Muscle layer of colon (tissue), 2 donors: ENCODE measurements around the gene MAP2K5.

Experiments
- H3K27ac ChIP-seq: one replicate; pipeline ENCODE4 v1.7.0; 2013; ENCODE audit warnings: low read depth, mild to moderate bottlenecking, low read length, moderate library complexity
- H3K27me3 ChIP-seq, 2 donors: one replicate each; pipeline ENCODE4 v1.7.0; 2013; ENCODE audit warnings: low read length in 2 of 2, mild to moderate bottlenecking in 2 of 2; ENCODE audit not compliant: insufficient read depth in 2 of 2, control insufficient read depth in 1 of 2
- H3K36me3 ChIP-seq: one replicate; pipeline ENCODE4 v1.7.0; 2013; ENCODE audit warnings: mild to moderate bottlenecking, low read length; ENCODE audit not compliant: insufficient read depth
- H3K4me1 ChIP-seq: one replicate; pipeline ENCODE4 v1.7.0; 2013; ENCODE audit warnings: mild to moderate bottlenecking, low read length; ENCODE audit not compliant: insufficient read depth
- H3K4me3 ChIP-seq, 2 donors: one replicate each; pipeline ENCODE4 v1.7.0; 2013; ENCODE audit warnings: low read length in 2 of 2, low read depth in 1 of 2, mild to moderate bottlenecking in 1 of 2, moderate library complexity in 1 of 2
- H3K9ac ChIP-seq: one replicate; pipeline ENCODE4 v1.7.0; 2013; ENCODE audit warnings: low read length
- H3K9me3 ChIP-seq: one replicate; pipeline ENCODE4 v1.7.0; 2013; ENCODE audit warnings: mild to moderate bottlenecking, low read length
- donor health status: abdominal sarcoma.
- donor health status: Adenocarcinoma of cecum.

The MAP2K5 gene

DNA sequence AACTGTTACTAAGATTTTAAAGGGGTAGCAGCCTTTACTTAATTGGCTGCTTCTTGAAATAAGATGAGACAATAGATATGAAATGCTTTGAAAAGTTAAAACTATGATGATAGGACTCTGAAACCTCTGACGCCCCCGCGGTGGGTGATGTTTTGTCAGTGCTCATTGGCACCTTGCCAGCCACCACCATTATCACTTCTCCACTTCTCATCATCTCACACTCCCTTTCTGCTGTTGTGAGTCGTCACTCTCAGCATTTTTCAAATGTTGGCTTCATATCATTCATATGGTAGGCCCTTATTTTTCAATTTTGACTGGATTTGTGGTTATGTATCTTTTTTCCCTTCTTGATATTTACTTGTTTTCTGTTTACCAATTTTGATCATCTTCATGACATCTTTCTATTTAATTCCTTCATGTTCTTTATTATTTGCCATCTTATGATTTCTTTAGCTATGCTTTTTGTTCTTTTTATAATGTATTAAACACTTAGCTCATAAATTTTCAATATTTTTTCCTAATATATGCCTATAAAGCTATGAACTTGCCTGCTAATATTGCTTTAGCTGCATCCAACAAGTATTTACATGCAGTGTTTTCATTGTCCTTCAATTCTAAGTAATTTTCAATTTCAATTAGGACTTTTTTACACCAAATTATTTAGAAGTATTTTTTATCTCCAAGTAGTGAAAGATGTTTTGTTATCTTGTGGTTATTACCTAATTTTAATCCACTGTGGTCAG is 252.5 kb downstream of the MAP2K5 start:
- Histone ChIP-seq H3K4me1 (no peaks in the 10 kb centered on the region), H3K9me3 (peaks cover 5% of the 10 kb centered on the region), H3K4me3 (no peak overlapping the region), H3K36me3 (no peaks in the 10 kb centered on the region), H3K27ac (no peak overlapping the region), H3K9ac (no peak overlapping the region), H3K27me3 (no peaks in the 10 kb centered on the region)

- H3K9ac ChIP-seq = no peak overlapping the region
- no peaks in the 10 kb centered on the region for H3K36me3 ChIP-seq
- no peaks in the 10 kb centered on the region for H3K27me3 ChIP-seq
- H3K4me3 ChIP-seq = no peak overlapping the region
- no peaks in the 10 kb centered on the region for H3K4me1 ChIP-seq
- no peak overlapping the region for H3K27ac ChIP-seq
- H3K9me3 ChIP-seq = peaks cover 5% of the 10 kb centered on the region
Observed at GRCh38 chr15:67796196-67797127, 254.0 kb downstream of the MAP2K5 start.

GRCh38 chr15:67799801-67800205 is 257.3 kb downstream of the MAP2K5 start:
- H3K4me3 ChIP-seq = no peak overlapping the region

DNA sequence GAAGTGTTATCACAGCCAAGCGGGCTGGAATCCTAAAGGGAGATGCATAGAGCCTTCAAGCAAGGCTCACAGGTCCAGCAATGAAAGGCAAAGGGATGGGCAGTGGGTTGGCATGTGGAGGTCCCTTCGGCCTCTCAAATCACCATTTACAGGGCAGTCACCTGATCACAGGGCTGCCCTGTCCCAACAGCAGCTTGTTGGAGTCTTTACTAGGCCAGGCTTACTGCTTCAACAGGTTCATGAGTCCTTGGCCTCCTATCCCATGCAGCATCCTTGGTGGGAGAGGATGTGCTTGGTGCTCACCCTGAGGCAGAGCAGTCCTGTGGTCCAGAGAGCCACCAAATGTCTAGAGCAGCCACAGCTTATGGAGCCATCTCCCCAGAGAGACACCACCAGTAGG is 258.6 kb downstream of the MAP2K5 start:
- no peak overlapping the region for H3K27ac ChIP-seq
- no peaks in the 10 kb centered on the region for H3K4me1 ChIP-seq
- no peaks in the 10 kb centered on the region for H3K9me3 ChIP-seq
- no peaks in the 10 kb centered on the region for H3K36me3 ChIP-seq
- H3K9ac ChIP-seq = no peak overlapping the region
- no peak overlapping the region for H3K4me3 ChIP-seq
- no peaks in the 10 kb centered on the region for H3K27me3 ChIP-seq

More at GRCh38 chr15:67799801-67800205, 257.3 kb downstream of the MAP2K5 start:
- H3K4me1 ChIP-seq = no peaks in the 10 kb centered on the region
- no peaks in the 10 kb centered on the region for H3K27me3 ChIP-seq
- H3K9ac ChIP-seq = no peak overlapping the region
- H3K9me3 ChIP-seq = peaks cover 5% of the 10 kb centered on the region
- H3K36me3 ChIP-seq = no peaks in the 10 kb centered on the region
- H3K27ac ChIP-seq = no peak overlapping the region

- no peak overlapping the region for H3K9ac ChIP-seq
- no peak overlapping the region for H3K4me3 ChIP-seq
- H3K9me3 ChIP-seq = no peaks in the 10 kb centered on the region
- H3K36me3 ChIP-seq = no peaks in the 10 kb centered on the region
- no peaks in the 10 kb centered on the region for H3K27me3 ChIP-seq
- H3K4me1 ChIP-seq = no peaks in the 10 kb centered on the region
- H3K27ac ChIP-seq = no peak overlapping the region
Observed at GRCh38 chr15:67801926-67802914, 259.7 kb downstream of the MAP2K5 start.

DNA sequence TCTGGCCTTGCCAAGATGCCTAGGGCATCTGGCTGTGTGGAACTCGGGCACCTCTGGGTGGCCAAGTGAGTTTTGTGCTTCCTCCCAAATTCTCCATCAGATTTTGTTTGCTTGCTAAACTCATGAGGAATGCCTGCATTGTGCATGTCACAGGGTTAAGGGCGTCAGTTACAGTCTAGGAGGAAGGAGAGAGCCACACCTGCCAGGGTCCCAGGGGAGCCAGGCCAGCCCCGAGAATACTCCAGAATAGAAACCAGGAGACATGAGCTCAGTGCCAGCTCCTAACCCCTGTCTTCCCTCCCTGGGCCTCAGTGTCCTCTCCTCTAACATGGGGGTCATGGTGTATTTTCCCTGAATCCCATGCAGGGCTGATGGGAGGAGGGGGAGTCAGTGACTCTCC is 260.8 kb downstream of the MAP2K5 start:
- no peak overlapping the region for H3K4me3 ChIP-seq
- no peak overlapping the region for H3K27ac ChIP-seq
- no peaks in the 10 kb centered on the region for H3K9me3 ChIP-seq
- H3K4me1 ChIP-seq = no peaks in the 10 kb centered on the region
- no peaks in the 10 kb centered on the region for H3K36me3 ChIP-seq
- H3K9ac ChIP-seq = no peak overlapping the region
- H3K27me3 ChIP-seq = no peaks in the 10 kb centered on the region

GRCh38 chr15:67803996-67804843 is 261.7 kb downstream of the MAP2K5 start:
- no peak overlapping the region for H3K27ac ChIP-seq
- H3K9ac ChIP-seq = no peak overlapping the region
- no peak overlapping the region for H3K4me3 ChIP-seq
- no peaks in the 10 kb centered on the region for H3K27me3 ChIP-seq
- no peaks in the 10 kb centered on the region for H3K9me3 ChIP-seq
- no peaks in the 10 kb centered on the region for H3K4me1 ChIP-seq
- H3K36me3 ChIP-seq = no peaks in the 10 kb centered on the region

- no peak overlapping the region for H3K4me3 ChIP-seq
- H3K27ac ChIP-seq = no peak overlapping the region
- no peaks in the 10 kb centered on the region for H3K9me3 ChIP-seq
- H3K36me3 ChIP-seq = no peaks in the 10 kb centered on the region
- no peak overlapping the region for H3K9ac ChIP-seq
- no peaks in the 10 kb centered on the region for H3K4me1 ChIP-seq
- H3K27me3 ChIP-seq = no peaks in the 10 kb centered on the region
Observed at GRCh38 chr15:67805008-67805665, 262.6 kb downstream of the MAP2K5 start.

- no peak overlapping the region for H3K9ac ChIP-seq
- H3K4me3 ChIP-seq = no peak overlapping the region
- H3K9me3 ChIP-seq = no peaks in the 10 kb centered on the region
- no peaks in the 10 kb centered on the region for H3K36me3 ChIP-seq
- H3K27ac ChIP-seq = no peak overlapping the region
- H3K4me1 ChIP-seq = no peaks in the 10 kb centered on the region
- H3K27me3 ChIP-seq = no peaks in the 10 kb centered on the region
Observed at GRCh38 chr15:67805666-67806516, 263.4 kb downstream of the MAP2K5 start.
